ENCODE data around the gene NINL.

DNA sequence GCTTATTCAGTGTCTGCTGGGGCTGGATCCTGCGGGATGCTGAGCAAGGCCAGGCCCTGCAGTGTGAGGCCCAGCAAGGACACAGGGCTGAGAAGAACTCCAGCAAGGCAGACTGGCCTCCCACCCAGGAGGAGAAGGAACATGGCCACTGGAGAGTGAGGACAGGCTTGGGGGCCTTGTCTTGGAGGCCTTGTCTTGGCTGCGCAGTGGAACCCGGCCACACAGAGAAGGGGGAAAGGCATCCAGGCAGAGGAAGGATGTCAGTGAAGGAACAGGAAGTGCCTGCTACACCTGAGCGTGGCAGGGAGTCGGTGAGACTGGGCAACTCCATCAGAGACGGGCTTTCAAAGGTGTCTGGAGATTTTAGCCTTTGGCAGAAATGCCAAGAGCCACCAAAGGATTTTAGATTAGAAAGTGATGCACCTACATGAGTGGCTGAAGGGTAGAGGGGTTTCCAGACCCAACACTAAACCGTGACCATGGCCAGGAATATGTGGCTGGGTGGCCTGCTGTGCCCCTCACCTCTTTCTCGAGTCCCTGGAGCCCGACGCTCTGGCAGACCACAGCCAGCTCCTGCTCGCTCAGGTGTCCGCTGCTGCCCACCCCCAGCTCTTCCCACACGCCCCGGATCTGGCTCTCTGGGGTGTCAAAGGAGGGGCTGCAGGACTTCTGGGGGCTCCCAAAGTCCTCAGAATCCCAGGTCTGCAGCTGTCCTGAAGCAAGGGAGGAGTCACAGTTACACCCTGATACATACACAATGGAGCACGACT lies 80.8 kb downstream of the NINL start:
- TF ChIP-seq SP1 (IDR thresholded peaks at IDR 0.05; ENCODE audit: low read depth): no peak
- TF ChIP-seq, protein P1, sequence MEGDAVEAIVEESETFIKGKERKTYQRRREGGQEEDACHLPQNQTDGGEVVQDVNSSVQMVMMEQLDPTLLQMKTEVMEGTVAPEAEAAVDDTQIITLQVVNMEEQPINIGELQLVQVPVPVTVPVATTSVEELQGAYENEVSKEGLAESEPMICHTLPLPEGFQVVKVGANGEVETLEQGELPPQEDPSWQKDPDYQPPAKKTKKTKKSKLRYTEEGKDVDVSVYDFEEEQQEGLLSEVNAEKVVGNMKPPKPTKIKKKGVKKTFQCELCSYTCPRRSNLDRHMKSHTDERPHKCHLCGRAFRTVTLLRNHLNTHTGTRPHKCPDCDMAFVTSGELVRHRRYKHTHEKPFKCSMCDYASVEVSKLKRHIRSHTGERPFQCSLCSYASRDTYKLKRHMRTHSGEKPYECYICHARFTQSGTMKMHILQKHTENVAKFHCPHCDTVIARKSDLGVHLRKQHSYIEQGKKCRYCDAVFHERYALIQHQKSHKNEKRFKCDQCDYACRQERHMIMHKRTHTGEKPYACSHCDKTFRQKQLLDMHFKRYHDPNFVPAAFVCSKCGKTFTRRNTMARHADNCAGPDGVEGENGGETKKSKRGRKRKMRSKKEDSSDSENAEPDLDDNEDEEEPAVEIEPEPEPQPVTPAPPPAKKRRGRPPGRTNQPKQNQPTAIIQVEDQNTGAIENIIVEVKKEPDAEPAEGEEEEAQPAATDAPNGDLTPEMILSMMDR (IDR thresholded peaks at IDR 0.05 in 2 of 3, conservative IDR thresholded peaks at IDR 0.05 in 1 of 3; ENCODE audit: borderline replicate concordance in 1 of 3, insufficient read depth in 1 of 3, low read depth in 2 of 3, low read length in 2 of 3): no peak
- TF ChIP-seq EZH2phosphoT487 (IDR thresholded peaks at IDR 0.05; ENCODE audit: borderline replicate concordance): no peak
- TF ChIP-seq, protein P2, sequence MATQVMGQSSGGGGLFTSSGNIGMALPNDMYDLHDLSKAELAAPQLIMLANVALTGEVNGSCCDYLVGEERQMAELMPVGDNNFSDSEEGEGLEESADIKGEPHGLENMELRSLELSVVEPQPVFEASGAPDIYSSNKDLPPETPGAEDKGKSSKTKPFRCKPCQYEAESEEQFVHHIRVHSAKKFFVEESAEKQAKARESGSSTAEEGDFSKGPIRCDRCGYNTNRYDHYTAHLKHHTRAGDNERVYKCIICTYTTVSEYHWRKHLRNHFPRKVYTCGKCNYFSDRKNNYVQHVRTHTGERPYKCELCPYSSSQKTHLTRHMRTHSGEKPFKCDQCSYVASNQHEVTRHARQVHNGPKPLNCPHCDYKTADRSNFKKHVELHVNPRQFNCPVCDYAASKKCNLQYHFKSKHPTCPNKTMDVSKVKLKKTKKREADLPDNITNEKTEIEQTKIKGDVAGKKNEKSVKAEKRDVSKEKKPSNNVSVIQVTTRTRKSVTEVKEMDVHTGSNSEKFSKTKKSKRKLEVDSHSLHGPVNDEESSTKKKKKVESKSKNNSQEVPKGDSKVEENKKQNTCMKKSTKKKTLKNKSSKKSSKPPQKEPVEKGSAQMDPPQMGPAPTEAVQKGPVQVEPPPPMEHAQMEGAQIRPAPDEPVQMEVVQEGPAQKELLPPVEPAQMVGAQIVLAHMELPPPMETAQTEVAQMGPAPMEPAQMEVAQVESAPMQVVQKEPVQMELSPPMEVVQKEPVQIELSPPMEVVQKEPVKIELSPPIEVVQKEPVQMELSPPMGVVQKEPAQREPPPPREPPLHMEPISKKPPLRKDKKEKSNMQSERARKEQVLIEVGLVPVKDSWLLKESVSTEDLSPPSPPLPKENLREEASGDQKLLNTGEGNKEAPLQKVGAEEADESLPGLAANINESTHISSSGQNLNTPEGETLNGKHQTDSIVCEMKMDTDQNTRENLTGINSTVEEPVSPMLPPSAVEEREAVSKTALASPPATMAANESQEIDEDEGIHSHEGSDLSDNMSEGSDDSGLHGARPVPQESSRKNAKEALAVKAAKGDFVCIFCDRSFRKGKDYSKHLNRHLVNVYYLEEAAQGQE (IDR thresholded peaks at IDR 0.05; ENCODE audit: low read depth): no peak
- TF ChIP-seq JUND (IDR thresholded peaks at IDR 0.05): no peak
- TF ChIP-seq ZFX (IDR thresholded peaks at IDR 0.05): no peak
- no peak for TF ChIP-seq POLR2A (IDR thresholded peaks at IDR 0.05; ENCODE audit: borderline replicate concordance, extremely low read depth, insufficient read depth, insufficient read length)
- TF ChIP-seq CBX3 (IDR thresholded peaks at IDR 0.05; ENCODE audit: low read depth): no peak
- TF ChIP-seq EZH2 (IDR thresholded peaks at IDR 0.05): no peak
- TF ChIP-seq, protein P3, sequence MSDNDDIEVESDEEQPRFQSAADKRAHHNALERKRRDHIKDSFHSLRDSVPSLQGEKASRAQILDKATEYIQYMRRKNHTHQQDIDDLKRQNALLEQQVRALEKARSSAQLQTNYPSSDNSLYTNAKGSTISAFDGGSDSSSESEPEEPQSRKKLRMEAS (IDR thresholded peaks at IDR 0.05): no peak
- TF ChIP-seq POLR2AphosphoS5 (IDR thresholded peaks at IDR 0.05; ENCODE audit: low read depth, low read length): no peak
